Effector memory CD8-positive, alpha-beta T cell (primary cell): Measurements from ENCODE around the gene GSTA2.
A peak's percentile ranks its signal among the peaks of the same experiment; 100 is the strongest.
"Not testable (repeated sequence)": the region's sequence is repeated elsewhere in the genome, so short reads cannot be mapped to it uniquely, and the experiment has no call there.

Experiments used
- ATAC-seq: fragments of 150-1000 bp; cut with Tn5 transposase; replicated peaks from 2 replicates; pipeline ENCODE4 v1.10.0; 2021; ENCODE audit warnings: mild to moderate bottlenecking, moderate library complexity
- DNase-seq, 3 experiments: peaks; one replicate each; pipeline ENCODE4 v3.0.0; 2021
- H3K27ac Mint-ChIP-seq, 2 donors: one replicate each; pipeline ENCODE4 v1.8.0; 2022; ENCODE audit warnings: mild to moderate bottlenecking in 2 of 2, mixed read lengths in 2 of 2, moderate library complexity in 2 of 2
- H3K27me3 Mint-ChIP-seq, 2 donors: one replicate each; pipeline ENCODE4 v1.8.0; 2022; ENCODE audit warnings: mixed read lengths in 2 of 2
- H3K36me3 Mint-ChIP-seq: one replicate; pipeline ENCODE4 v1.8.0; 2022; ENCODE audit warnings: mild to moderate bottlenecking, moderate library complexity, mixed read lengths; ENCODE audit not compliant: insufficient read depth
- H3K4me1 Mint-ChIP-seq, 2 donors: one replicate each; pipeline ENCODE4 v1.8.0; 2022; ENCODE audit warnings: low read depth in 2 of 2, mixed read lengths in 2 of 2
- H3K4me3 Mint-ChIP-seq, 2 donors: one replicate each; pipeline ENCODE4 v1.8.0; 2022; ENCODE audit warnings: mild to moderate bottlenecking in 2 of 2, mixed read lengths in 2 of 2, moderate library complexity in 2 of 2
- H3K9me3 Mint-ChIP-seq, 2 donors: one replicate each; pipeline ENCODE4 v1.8.0; 2022; ENCODE audit warnings: mixed read lengths in 2 of 2

GSTA2 gene

GRCh38 chr6:52727908-52728307, 35.4 kb downstream of the GSTA2 start:
- Mint-ChIP-seq H3K27me3 (peaks cover 0 to 11% of the 10 kb centered on the region in 2 donors), H3K27ac (no peak overlapping the region), H3K36me3 (no peaks in the 10 kb centered on the region), H3K4me3 (no peak overlapping the region), H3K4me1 (no peaks in the 10 kb centered on the region), H3K9me3 (no peaks in the 10 kb centered on the region)
- DNase-seq (no peak), ATAC-seq (no peak)

- no peak overlapping the region for H3K4me3 Mint-ChIP-seq
- H3K4me1 Mint-ChIP-seq = no peaks in the 10 kb centered on the region
- no peak for ATAC-seq
- H3K27ac Mint-ChIP-seq = no peak overlapping the region
- no peaks in the 10 kb centered on the region for H3K36me3 Mint-ChIP-seq
- H3K27me3 Mint-ChIP-seq = peaks cover 0 to 9% of the 10 kb centered on the region in 2 donors
- no peak for DNase-seq
- no peaks in the 10 kb centered on the region for H3K9me3 Mint-ChIP-seq
Measured at GRCh38 chr6:52726741-52727535, 36.3 kb downstream of the GSTA2 start.

- no peaks in the 10 kb centered on the region for H3K4me1 Mint-ChIP-seq
- DNase-seq = no peak
- no peaks in the 10 kb centered on the region for H3K36me3 Mint-ChIP-seq
- H3K4me3 Mint-ChIP-seq = no peak overlapping the region
- ATAC-seq = no peak
- no peaks in the 10 kb centered on the region for H3K9me3 Mint-ChIP-seq
- peaks cover under 1 to 8% of the 10 kb centered on the region in 2 donors for H3K27me3 Mint-ChIP-seq
- H3K27ac Mint-ChIP-seq = no peak overlapping the region
Measured at GRCh38 chr6:52726193-52726542, 37.1 kb downstream of the GSTA2 start.

- H3K36me3 Mint-ChIP-seq = no peaks in the 10 kb centered on the region
- no peak overlapping the region for H3K4me3 Mint-ChIP-seq
- H3K27me3 Mint-ChIP-seq = peaks cover 6 to 13% of the 10 kb centered on the region in 2 donors
- H3K27ac Mint-ChIP-seq = no peak overlapping the region
- no peaks in the 10 kb centered on the region for H3K9me3 Mint-ChIP-seq
- no peak for ATAC-seq
- H3K4me1 Mint-ChIP-seq = no peaks in the 10 kb centered on the region
- DNase-seq = no peak
Measured at GRCh38 chr6:52725535-52726192, 37.6 kb downstream of the GSTA2 start.

- Mint-ChIP-seq H3K27ac (no peak overlapping the region), H3K36me3 (no peaks in the 10 kb centered on the region), H3K27me3 (peaks cover 9 to 18% of the 10 kb centered on the region in 2 donors), H3K4me3 (no peak overlapping the region), H3K4me1 (no peaks in the 10 kb centered on the region), H3K9me3 (no peaks in the 10 kb centered on the region)
- DNase-seq (no peak), ATAC-seq (no peak)
Measured at GRCh38 chr6:52725143-52725534, 38.1 kb downstream of the GSTA2 start.

GRCh38 chr6:52724406-52725121, 38.7 kb downstream of the GSTA2 start:
- peaks cover 9 to 18% of the 10 kb centered on the region in 2 donors for H3K27me3 Mint-ChIP-seq
- no peak overlapping the region for H3K27ac Mint-ChIP-seq
- DNase-seq (peak; percentile 34 to 42 (median 35)), ATAC-seq (peak; percentile 78)
- no peak overlapping the region for H3K4me3 Mint-ChIP-seq
- no peaks in the 10 kb centered on the region for H3K36me3 Mint-ChIP-seq
- H3K9me3 Mint-ChIP-seq = no peaks in the 10 kb centered on the region
- H3K4me1 Mint-ChIP-seq = no peaks in the 10 kb centered on the region

GRCh38 chr6:52724042-52724405, 39.3 kb downstream of the GSTA2 start:
- ATAC-seq (no peak), DNase-seq (no peak)
- Mint-ChIP-seq H3K9me3 (no peaks in the 10 kb centered on the region), H3K27me3 (peaks cover 9 to 18% of the 10 kb centered on the region in 2 donors), H3K4me1 (no peaks in the 10 kb centered on the region), H3K4me3 (no peak overlapping the region), H3K36me3 (no peaks in the 10 kb centered on the region), H3K27ac (no peak overlapping the region)

- ATAC-seq = no peak
- Mint-ChIP-seq H3K27ac (no peak overlapping the region), H3K36me3 (no peaks in the 10 kb centered on the region), H3K27me3 (peaks cover 18 to 26% of the 10 kb centered on the region in 2 donors), H3K4me1 (no peaks in the 10 kb centered on the region), H3K4me3 (no peak overlapping the region), H3K9me3 (no peaks in the 10 kb centered on the region)
- DNase-seq = no peak
Measured at GRCh38 chr6:52720321-52720720, 43.0 kb downstream of the GSTA2 start.

- no peak overlapping the region for H3K4me3 Mint-ChIP-seq
Measured at GRCh38 chr6:52718550-52718949, 44.7 kb downstream of the GSTA2 start.

GRCh38 chr6:52714761-52715160, 48.5 kb downstream of the GSTA2 start:
- H3K27me3 Mint-ChIP-seq = peaks cover 14 to 20% of the 10 kb centered on the region in 2 donors
- not testable (repeated sequence) for H3K36me3 Mint-ChIP-seq, H3K4me1 Mint-ChIP-seq, H3K4me3 Mint-ChIP-seq, H3K27ac Mint-ChIP-seq, DNase-seq, H3K9me3 Mint-ChIP-seq, ATAC-seq

More at GRCh38 chr6:52718550-52718949, 44.7 kb downstream of the GSTA2 start:
- Mint-ChIP-seq H3K36me3 (no peaks in the 10 kb centered on the region), H3K4me1 (no peaks in the 10 kb centered on the region), H3K27ac (no peak overlapping the region), H3K9me3 (no peaks in the 10 kb centered on the region), H3K27me3 (peaks cover 23 to 29% of the 10 kb centered on the region in 2 donors)
- ATAC-seq (no peak), DNase-seq (no peak)

GRCh38 chr6:52712136-52712535, 51.1 kb downstream of the GSTA2 start:
- Mint-ChIP-seq H3K27me3 (peaks cover 16 to 20% of the 10 kb centered on the region in 2 donors), H3K27ac (no peak overlapping the region), H3K4me1 (no peaks in the 10 kb centered on the region), H3K9me3 (no peaks in the 10 kb centered on the region), H3K4me3 (no peak overlapping the region), H3K36me3 (no peaks in the 10 kb centered on the region)
- no peak for ATAC-seq
- no peak for DNase-seq

- Mint-ChIP-seq H3K9me3 (no peaks in the 10 kb centered on the region), H3K27ac (no peak overlapping the region), H3K4me3 (no peak overlapping the region), H3K27me3 (peaks cover 14 to 22% of the 10 kb centered on the region in 2 donors), H3K36me3 (no peaks in the 10 kb centered on the region), H3K4me1 (no peaks in the 10 kb centered on the region)
- DNase-seq = no peak
- ATAC-seq = no peak
Measured at GRCh38 chr6:52707963-52708680, 55.2 kb downstream of the GSTA2 start.

GRCh38 chr6:52706001-52706400, 57.3 kb downstream of the GSTA2 start:
- no peaks in the 10 kb centered on the region for H3K4me1 Mint-ChIP-seq
- no peaks in the 10 kb centered on the region for H3K9me3 Mint-ChIP-seq
- no peak for DNase-seq
- no peak overlapping the region for H3K4me3 Mint-ChIP-seq
- H3K27ac Mint-ChIP-seq = no peak overlapping the region
- H3K27me3 Mint-ChIP-seq = peaks cover 14 to 27% of the 10 kb centered on the region in 2 donors
- no peak for ATAC-seq
- H3K36me3 Mint-ChIP-seq = no peaks in the 10 kb centered on the region
